Endothelial cell of umbilical vein (primary cell): ENCODE results near the gene CTNND2. TPM values are rescaled to one million over a fixed set of nuclear protein-coding genes. Genes with fewer than 3 reads are reported as not detected.

Experiments used
- BruUV-seq: library from RNA; stranded (reverse); fragments of 400-500 nt; replicated peaks from 2 replicates; lab custom pipeline; 2021; lab: Mats Ljungman, UMichigan
- CTCF ChIA-PET: fragments of 300-600, 350-600 bp; sonication (Branson Sonifier 250); formaldehyde crosslinking; loops from one replicate; lab custom pipeline; 2021; ENCODE audit warnings: antibody characterized with exemption, inconsistent platforms; lab: Charles Lee
- POLR2A ChIA-PET: fragments of 300-600, 350-600 bp; sonication (Branson Sonifier 250); formaldehyde crosslinking; loops from one replicate; lab custom pipeline; 2021; ENCODE audit warnings: antibody characterized with exemption, inconsistent platforms; lab: Charles Lee
- DNase-seq: peaks from one replicate; pipeline ENCODE4 v3.0.0-alpha.2; 2011; ENCODE audit warnings: low read depth, low spot score
- FAIRE-seq: peaks from 2 replicates; lab custom pipeline; 2011; peaks lifted over from hg19 to GRCh38; lab: Jason Lieb, UNC
- H2AFZ ChIP-seq: 2 replicates; pipeline ENCODE4 v1.6.0; 2012; ENCODE audit warnings: low read depth, low read length, control low read depth, inconsistent platforms
- H3K27ac ChIP-seq: 2 replicates; pipeline ENCODE4 v1.5.1; 2011; ENCODE audit warnings: low read depth, mild to moderate bottlenecking, control low read depth, low read length, moderate library complexity; ENCODE audit not compliant: insufficient read depth
- H3K27me3 ChIP-seq, 2 experiments: 2 replicates each; pipeline versions ENCODE4 v1.6.0 to v1.6.1; 2011; ENCODE audit warnings: low read length in 2 of 2, mixed read lengths in 1 of 2; ENCODE audit not compliant: control insufficient read depth in 2 of 2, insufficient read depth in 2 of 2
- H3K36me3 ChIP-seq, 2 experiments: 2 replicates in 1 of 2; 3 replicates in 1 of 2; pipeline ENCODE4 v1.5.1; 2011; ENCODE audit warnings: low read length in 2 of 2, mild to moderate bottlenecking in 1 of 2, moderate library complexity in 1 of 2; ENCODE audit not compliant: control insufficient read depth in 2 of 2, insufficient read depth in 2 of 2; ENCODE audit errors: extremely low read depth in 1 of 2
- H3K4me1 ChIP-seq: 3 replicates; pipeline ENCODE4 v1.5.1; 2011; ENCODE audit warnings: mild to moderate bottlenecking, low read length; ENCODE audit not compliant: control insufficient read depth, insufficient read depth; ENCODE audit errors: extremely low read depth
- H3K4me2 ChIP-seq: 2 replicates; pipeline ENCODE4 v1.6.1; 2011; ENCODE audit warnings: low read length, control low read depth, mixed read lengths; ENCODE audit not compliant: insufficient read depth
- H3K4me3 ChIP-seq, 3 experiments: fragments of 200-600 bp in 1 of 3; sonication (generic), shearing (Covaris generic) in 1 of 3; replicated peaks in 1 of 3; 2 replicates each; pipeline ENCODE4 v1.5.1; 2011 to 2016; ENCODE audit warnings: control low read depth in 3 of 3, low read length in 3 of 3, mild to moderate bottlenecking in 2 of 3, inconsistent platforms in 1 of 3, low read depth in 1 of 3, moderate library complexity in 1 of 3; ENCODE audit not compliant: insufficient read depth in 1 of 3
- H3K79me2 ChIP-seq: 2 replicates; pipeline ENCODE4 v1.6.0; 2012; ENCODE audit warnings: low read length, inconsistent platforms; ENCODE audit not compliant: control insufficient read depth, insufficient read depth
- H3K9ac ChIP-seq: replicated peaks from 2 replicates; pipeline ENCODE3; 2011; ENCODE audit warnings: low read length, control low read depth; ENCODE audit not compliant: insufficient read depth; ENCODE audit errors: extremely low read depth
- H3K9me1 ChIP-seq: replicated peaks from 3 replicates; pipeline ENCODE4 v1.6.0; 2011; ENCODE audit warnings: mild to moderate bottlenecking, low read length; ENCODE audit not compliant: control insufficient read depth, insufficient read depth; ENCODE audit errors: extremely low read depth
- H3K9me3 ChIP-seq: replicated peaks from 2 replicates; pipeline ENCODE4 v1.5.1; 2012; ENCODE audit warnings: low read length, inconsistent platforms; ENCODE audit not compliant: control insufficient read depth, insufficient read depth
- H4K20me1 ChIP-seq: replicated peaks from 2 replicates; pipeline ENCODE3; 2011; ENCODE audit warnings: mild to moderate bottlenecking, low read length; ENCODE audit not compliant: control insufficient read depth, insufficient read depth; ENCODE audit errors: extremely low read depth
- CTCF ChIP-seq, 2 donors: IDR thresholded peaks; 1 replicate in 1 of 2; 2 replicates in 1 of 2; pipeline ENCODE4 v1.5.1; 2011; ENCODE audit warnings: low read length in 2 of 2, mild to moderate bottlenecking in 2 of 2, moderate library complexity in 2 of 2, control low read depth in 1 of 2, inconsistent platforms in 1 of 2, low read depth in 1 of 2; ENCODE audit not compliant: insufficient read depth in 1 of 2; ENCODE audit errors: extremely low read depth in 1 of 2
- EZH2 ChIP-seq: IDR thresholded peaks from 2 replicates; pipeline ENCODE4 v1.6.1; 2012; ENCODE audit warnings: borderline replicate concordance, low read depth, mild to moderate bottlenecking, moderate library complexity, low read length, inconsistent platforms; ENCODE audit not compliant: severe bottlenecking
- FOS ChIP-seq: IDR thresholded peaks from 2 replicates; pipeline ENCODE4 v1.6.1; 2011; ENCODE audit warnings: mild to moderate bottlenecking, low read length, moderate library complexity, borderline replicate concordance; ENCODE audit not compliant: insufficient read depth
- GATA2 ChIP-seq: IDR thresholded peaks from 2 replicates; pipeline ENCODE4 v1.7.0; 2011; ENCODE audit warnings: low read depth, mild to moderate bottlenecking, moderate library complexity, mixed read lengths, low read length; ENCODE audit not compliant: insufficient read length, insufficient read depth
- JUN ChIP-seq: IDR thresholded peaks from 2 replicates; pipeline ENCODE4 v1.6.1; 2011; ENCODE audit warnings: borderline replicate concordance, low read depth; ENCODE audit not compliant: insufficient read length, insufficient read depth
- MYC ChIP-seq: IDR thresholded peaks from one replicate; pipeline ENCODE4 v1.6.1; 2011; ENCODE audit warnings: mild to moderate bottlenecking, low read depth, low read length
- POLR2A ChIP-seq: IDR thresholded peaks from 2 replicates; pipeline ENCODE4 v1.6.1; 2012; ENCODE audit warnings: low read depth, mild to moderate bottlenecking, control low read depth, low read length
- POLR2AphosphoS5 ChIP-seq: IDR thresholded peaks from 2 replicates; pipeline ENCODE4 v1.6.1; 2012; ENCODE audit warnings: low read depth, mild to moderate bottlenecking, control low read depth, low read length, moderate library complexity; ENCODE audit not compliant: insufficient read depth
- dilution Hi-C: fragments of 300-500 bp; cut with MboI; formaldehyde crosslinking; loops from one replicate; pipeline ENCODE4 v1.15.0; 2019; ENCODE audit warnings: low sequenced_read_pairs; ENCODE audit not compliant: extremely low pct_ligation_motif_present
- intact Hi-C: fragments of 100-400 bp; cut with micrococcal nuclease; formaldehyde crosslinking; loops from one replicate; pipeline ENCODE4 v1.10.0; 2022
- polyA plus RNA-seq, 4 experiments: library from polyadenylated mRNA; depleted of rRNA in 3 of 4; stranded (reverse) in 3 of 4; unstranded in 1 of 4; fragments of >200 nt; gene quantifications; 2 replicates each; pipeline versions ENCODE4 v1.2.1 to v1.2.3, GENCODE V29; 2011 to 2012; ENCODE audit warnings: missing spikeins in 1 of 4
- total RNA-seq: library from RNA; stranded (reverse); gene quantifications from 2 replicates; pipeline ENCODE4 v1.2.3, GENCODE V29; 2021
- TF ChIP-seq, protein P1 (sequence below): IDR thresholded peaks from 2 replicates; pipeline ENCODE4 v1.6.1; 2011; ENCODE audit not compliant: insufficient read depth, insufficient read length

CTNND2 gene
- total and polyA plus RNA-seq, 2 donors (not counting 3 experiments of a cell fraction or from before 2014, with no cell fraction given) = not detected

DNA sequence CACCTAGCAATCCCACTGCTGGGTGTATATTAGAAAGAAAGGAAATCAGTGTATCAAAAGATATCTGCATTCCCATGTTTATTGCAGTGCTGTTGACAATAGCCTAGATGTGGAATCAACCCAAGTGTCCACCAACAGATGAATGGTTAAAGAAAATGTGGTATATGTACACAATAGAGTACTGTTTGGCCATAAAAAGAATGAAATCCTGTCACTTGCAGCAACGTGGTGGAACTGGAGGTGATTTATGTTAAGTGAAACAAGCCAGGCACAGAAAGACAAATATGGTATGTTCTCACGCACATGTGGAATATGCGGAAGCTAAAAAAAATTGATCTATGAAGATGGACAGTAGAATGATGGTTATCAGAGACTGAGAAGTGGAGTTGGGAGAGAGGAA is 921.6 kb downstream of the CTNND2 start:
- ChIA-PET CTCF (no interaction called here), POLR2A (no interaction called here)
- Histone ChIP-seq H3K9me3 (no peaks in the 10 kb centered on the region), H3K27ac (no peak overlapping the region), H2AFZ (no peak overlapping the region), H3K9me1 (no peaks in the 10 kb centered on the region), H3K9ac (no peak overlapping the region), H3K27me3 (no peaks in the 10 kb centered on the region), H3K4me2 (no peak overlapping the region), H3K79me2 (no peaks in the 10 kb centered on the region), H3K4me3 (no peak overlapping the region), H4K20me1 (no peaks in the 10 kb centered on the region), H3K36me3 (no peaks in the 10 kb centered on the region), H3K4me1 (no peaks in the 10 kb centered on the region)
- no TSS peak for BruUV-seq
- TF ChIP-seq MYC = no peak
- TF ChIP-seq CTCF (IDR thresholded peaks at IDR 0.05; ENCODE audit: extremely low read depth in 1 of 2, insufficient read depth in 1 of 2, low read depth in 1 of 2, low read length in 2 of 2) = no peak
- no peak for TF ChIP-seq FOS
- TF ChIP-seq EZH2 = no peak
- TF ChIP-seq JUN = no peak
- no peak for TF ChIP-seq GATA2
- DNase-seq = no peak
- dilution Hi-C loops = no loop called here
- intact Hi-C loops = no loop called here
- no peak for FAIRE-seq

DNA sequence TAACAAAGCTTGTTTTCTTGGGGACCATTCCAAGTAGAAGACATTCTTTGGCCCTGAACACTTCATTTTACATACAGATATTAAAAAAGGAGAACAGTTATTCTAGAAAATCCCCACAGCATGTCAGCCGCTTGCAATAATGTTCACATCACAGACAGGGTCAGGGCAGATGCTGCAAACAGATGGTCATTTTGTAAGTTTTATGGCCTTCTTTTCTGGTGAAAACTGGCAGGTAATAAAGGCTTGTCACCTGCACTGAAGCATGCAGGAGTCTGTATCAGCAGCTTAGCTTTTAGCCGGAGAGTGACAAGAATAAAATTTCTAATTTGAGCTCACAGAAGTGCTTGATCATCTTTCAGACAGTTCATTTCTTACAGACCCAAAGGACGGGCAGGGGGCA is 922.3 kb downstream of the CTNND2 start:
- intact Hi-C loops = no loop called here
- CTCF ChIA-PET = no interaction called here
- BruUV-seq = no TSS peak
- H2AFZ ChIP-seq = no peak overlapping the region
- no peaks in the 10 kb centered on the region for H3K9me3 ChIP-seq
- FAIRE-seq = no peak
- H3K9ac ChIP-seq = no peak overlapping the region
- POLR2A ChIA-PET = no interaction called here
- no peaks in the 10 kb centered on the region for H4K20me1 ChIP-seq
- no peak for DNase-seq
- H3K79me2 ChIP-seq = no peaks in the 10 kb centered on the region
- dilution Hi-C loops = no loop called here
- no peaks in the 10 kb centered on the region for H3K27me3 ChIP-seq
- no peaks in the 10 kb centered on the region for H3K36me3 ChIP-seq
- no peak overlapping the region for H3K4me2 ChIP-seq
- TF ChIP-seq, protein P1, sequence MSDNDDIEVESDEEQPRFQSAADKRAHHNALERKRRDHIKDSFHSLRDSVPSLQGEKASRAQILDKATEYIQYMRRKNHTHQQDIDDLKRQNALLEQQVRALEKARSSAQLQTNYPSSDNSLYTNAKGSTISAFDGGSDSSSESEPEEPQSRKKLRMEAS = no peak
- TF ChIP-seq EZH2 (no peak), CTCF (IDR thresholded peaks at IDR 0.05; ENCODE audit: extremely low read depth in 1 of 2, insufficient read depth in 1 of 2, low read depth in 1 of 2, low read length in 2 of 2) (no peak), POLR2AphosphoS5 (no peak), POLR2A (no peak), FOS (no peak), MYC (no peak), JUN (no peak), GATA2 (no peak)
- H3K27ac ChIP-seq = no peak overlapping the region
- H3K4me3 ChIP-seq = no peak overlapping the region
- no peaks in the 10 kb centered on the region for H3K9me1 ChIP-seq
- no peaks in the 10 kb centered on the region for H3K4me1 ChIP-seq
